NCI-H510A (cell line): ENCODE data around the gene HPX.
"Not testable (repeated sequence)": the region's sequence is repeated elsewhere in the genome, so short reads cannot be mapped to it uniquely, and the experiment has no call there.

Experiments used
- DNase-seq: peaks from one replicate; lab custom pipeline; 2025; lab: John Stamatoyannopoulos, UW

HPX gene

DNA sequence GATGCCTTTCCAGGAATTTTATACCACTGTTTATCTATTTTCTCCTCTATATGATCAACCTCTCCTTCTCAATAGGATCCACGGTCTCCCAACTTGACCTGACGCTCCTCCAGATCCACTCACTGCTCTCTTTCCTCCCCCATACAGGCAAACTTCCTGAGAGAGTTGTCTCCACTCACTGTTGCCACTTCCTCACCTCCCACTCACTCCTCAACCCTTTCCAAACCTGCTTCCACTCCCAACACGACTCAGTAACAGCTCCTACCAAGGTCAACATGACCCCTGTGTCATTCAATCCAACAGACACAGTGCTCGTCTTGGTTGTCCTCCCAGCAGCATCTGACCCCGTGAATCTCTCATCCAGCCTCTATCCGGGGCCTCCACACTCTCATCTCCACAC, 25.0 kb downstream of the HPX start:
- DNase-seq: no peak

DNA sequence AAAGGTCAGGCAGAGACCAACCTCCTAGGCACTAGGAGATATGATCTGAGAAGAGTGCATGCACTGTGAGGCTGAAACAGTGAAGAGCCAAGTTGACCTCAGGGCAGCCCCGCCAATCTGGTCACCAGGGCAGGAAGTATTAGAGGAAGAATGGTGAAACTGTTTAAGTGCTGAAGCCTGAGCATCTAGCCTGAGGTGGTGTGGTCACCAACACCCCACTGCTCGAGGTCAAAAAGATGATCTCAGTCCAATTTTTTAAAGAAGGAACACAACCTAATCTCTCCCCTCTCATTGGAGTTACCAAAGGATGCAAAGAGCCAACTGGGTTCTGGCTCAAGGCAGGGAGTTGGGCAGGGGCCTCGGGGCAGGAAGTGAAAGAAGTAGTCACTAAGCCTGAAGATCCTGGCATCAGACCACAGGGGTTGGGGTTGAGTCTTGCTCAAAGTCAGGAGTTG, 25.9 kb downstream of the HPX start:
- no peak for DNase-seq

DNA sequence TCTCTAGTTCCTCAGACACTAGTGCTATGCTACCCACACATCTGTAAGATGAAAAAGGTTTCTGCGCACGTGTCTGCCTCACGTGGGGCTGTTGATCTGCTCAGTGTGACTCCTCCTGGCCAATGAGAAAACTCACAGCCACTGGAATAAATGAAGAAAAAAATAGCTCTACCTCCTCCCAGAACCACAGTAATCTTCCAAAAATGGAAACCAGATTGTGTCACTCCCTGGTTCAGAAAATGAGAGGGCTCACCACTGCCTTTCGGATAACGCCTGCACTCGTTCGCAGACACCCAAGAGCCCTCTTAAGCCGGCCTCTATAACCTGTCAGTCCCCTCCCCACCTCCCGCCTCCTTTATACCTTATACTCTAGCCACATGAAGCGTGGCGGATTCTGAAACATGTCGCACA, 27.0 kb downstream of the HPX start:
- DNase-seq: no peak

DNA sequence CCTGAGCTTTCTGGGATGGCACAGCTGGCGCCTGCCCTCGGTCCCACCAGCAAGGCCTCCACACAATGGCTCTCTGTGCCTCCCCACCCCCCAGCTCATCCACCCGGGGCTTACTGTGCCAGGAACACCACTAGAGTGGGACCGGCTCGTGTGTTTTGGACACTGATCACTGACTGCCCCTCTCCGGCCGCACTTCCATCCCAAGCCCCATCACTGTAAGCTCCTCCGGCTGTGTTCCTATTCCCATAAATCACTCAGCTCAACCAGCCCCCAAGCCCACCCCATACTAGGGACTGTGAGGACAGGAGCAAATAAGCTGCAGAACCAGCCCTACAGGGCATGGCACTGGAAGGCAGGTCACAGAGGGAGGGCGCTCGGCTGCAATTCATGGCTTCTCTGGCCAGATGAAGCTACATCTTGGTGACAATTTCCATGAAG, 29.2 kb downstream of the HPX start:
- no peak for DNase-seq

DNA sequence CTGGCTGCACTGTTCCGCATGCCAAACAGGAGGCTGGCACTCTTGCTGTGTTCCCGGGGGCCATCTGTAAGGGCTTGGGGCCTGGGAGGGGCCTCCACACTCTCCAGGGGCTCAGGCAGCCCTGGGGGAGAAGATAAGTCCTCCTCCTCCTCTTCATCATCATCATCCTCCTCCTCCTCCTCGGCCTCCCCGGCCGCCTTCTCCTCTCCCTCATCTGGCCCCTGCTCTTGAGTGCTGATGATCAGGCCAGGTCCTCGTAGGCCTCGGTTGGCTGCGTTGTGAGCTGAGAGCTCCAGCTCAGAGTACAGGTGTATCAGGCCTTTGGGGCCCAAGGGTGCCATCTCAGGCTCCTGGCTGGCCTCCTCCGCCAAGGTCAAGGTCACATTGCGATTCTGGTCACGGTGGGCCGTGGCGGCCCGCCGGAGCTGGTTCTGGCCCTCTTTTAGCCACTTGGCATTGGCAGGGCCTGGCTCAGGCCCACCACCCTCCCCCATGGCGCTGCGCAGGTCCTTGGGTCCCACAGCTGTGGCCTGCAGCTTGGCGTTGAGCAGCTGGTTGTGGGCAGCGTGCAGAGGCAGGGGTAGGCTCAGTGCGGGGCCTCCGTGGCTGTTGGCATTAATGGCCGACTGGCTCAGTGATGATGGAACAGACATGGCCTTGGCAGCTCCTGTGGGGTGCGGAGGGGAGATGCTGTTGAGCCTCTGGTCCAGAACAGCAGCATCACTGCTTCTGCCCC, 29.9 kb downstream of the HPX start:
- no peak for DNase-seq

DNA sequence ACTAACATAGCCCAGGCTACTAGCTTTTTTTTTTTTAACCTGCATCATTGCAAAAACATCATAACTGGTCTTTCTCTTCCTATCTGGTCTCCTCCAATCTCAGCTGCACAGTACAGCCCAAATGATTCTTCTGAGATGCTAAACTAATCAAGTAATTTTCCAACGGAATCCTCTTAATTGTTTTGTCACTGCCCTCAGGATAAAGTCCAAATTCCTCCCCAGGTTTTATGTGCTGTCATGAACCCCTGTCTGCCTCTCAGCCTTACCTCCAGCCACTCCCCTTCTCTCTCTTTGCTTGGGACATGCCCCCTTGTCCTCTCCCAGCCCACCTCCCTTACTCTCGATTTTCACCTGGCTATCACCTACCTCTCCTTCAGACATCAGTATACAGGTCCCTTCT, 34.4 kb downstream of the HPX start:
- DNase-seq: no peak

DNA sequence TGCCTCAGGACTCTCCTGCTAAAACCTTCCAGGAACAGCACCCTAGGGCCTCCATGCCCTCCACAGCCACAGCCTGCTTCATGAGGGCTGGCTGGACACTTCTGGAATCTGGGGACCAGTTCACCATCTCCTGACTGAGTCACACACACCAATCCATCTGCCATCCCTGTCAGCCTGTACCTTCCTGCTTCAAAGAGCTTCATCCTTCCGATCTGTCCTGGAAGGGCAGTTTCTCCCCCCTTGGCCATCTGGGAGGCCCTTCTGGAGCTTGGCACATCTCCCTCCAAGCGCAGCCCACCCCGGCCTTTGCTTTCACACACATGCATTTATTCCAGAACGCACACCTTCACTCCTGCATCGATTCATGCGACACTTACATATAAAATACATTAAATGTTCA, 34.9 kb downstream of the HPX start:
- DNase-seq: no peak

DNA sequence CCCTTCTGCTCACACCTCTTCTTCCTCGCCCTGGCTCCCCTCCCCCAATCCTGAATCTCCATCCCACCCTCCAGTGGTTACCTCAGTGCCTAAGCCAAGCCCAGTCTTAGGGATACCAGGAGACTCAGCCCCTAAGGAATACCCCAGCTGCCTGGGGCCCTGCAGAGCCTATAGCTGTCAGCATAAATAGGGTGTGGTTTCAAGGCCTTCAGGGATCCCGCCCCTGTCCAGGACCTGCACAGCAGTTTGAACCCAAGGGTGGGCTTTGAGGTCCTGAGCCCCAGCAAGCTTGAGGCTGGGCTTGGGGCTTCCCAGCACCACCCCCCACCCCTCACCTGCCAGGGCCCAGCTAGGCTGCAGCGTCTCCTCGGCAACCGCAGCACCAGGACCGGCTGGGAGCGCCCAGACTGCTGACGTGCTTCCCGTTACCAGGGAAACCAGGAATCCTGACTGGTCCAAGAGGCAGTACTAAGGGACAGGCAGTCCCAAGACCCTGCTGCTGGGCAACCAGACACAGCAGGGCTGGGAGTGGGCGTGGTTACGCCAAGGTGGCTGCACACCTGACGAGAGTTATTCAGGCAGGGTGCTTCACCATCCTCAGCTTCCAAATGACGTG, 35.6 kb downstream of the HPX start:
- DNase-seq: no peak

DNA sequence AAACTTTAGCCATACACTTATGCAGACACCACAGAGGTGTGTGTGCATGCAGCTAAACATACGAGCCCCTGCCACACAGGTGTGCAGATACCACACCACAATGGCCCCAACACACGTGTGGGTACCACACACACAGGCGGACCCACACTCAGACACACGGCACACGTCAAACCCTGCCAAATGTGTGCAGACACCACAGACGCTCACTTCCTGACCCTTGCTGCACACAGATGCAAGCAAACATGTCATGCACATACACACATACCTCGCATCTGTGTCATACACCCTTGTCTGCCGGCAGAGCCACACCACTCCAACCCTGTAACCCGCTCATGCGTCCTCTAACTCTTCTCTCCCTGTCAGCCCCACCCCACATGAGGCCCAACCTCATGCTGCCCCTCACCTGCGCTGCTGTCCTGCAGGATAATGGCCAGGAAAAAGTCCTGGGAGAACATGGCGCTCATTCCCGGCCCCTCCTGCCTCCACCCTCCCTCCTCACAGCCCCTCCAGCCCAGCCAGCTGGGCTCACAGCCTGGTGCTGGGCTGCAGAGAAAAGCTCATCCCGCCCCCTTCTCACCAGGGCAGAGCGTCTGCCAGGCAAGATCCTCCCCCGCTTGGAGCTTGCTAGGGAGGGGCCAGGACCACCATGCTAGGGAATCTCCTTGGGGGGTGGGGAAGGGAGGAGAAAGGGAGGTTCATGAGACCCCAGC, 36.3 kb downstream of the HPX start:
- no peak for DNase-seq

DNA sequence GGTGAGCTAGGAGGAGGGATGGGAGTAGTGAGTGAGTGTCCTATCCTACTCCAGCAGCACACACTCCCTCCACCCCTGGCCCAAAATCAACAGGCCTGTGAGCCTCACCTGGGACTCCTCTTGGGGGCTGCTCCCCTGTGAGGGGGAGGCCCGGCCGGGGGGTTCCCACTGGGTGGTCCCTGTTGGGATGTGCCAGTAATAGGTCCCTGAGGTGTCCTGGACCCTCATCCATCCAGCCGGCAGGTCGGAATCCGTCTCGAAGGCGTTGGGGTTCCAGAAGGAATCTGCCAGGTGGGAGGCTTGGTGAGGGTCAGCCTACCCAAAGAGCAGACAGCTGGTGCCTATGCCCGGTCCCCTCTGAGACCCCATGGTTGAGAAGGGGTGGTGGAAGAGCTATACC, 37.2 kb downstream of the HPX start:
- DNase-seq: no peak

DNA sequence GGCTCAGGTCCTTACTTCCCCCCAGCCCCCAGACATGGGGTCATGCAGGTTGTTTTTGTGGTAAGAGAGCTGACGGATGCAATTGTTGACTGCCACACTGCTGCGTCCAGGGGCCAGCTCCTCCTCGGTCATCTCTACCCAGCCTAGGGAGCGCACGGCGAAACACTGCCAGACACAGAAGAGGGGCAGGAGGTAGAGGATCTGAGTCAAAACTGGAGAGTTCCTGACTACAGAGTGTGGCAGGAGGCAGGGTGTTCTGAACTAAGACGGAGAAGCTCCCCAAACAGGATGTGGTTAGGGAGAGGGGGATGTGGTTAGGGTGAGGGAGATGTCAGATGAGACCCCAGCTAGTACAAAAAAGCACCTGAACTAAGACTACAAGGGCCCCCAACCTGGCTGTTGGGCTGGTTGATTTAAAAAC, 38.2 kb downstream of the HPX start:
- no peak for DNase-seq

DNA sequence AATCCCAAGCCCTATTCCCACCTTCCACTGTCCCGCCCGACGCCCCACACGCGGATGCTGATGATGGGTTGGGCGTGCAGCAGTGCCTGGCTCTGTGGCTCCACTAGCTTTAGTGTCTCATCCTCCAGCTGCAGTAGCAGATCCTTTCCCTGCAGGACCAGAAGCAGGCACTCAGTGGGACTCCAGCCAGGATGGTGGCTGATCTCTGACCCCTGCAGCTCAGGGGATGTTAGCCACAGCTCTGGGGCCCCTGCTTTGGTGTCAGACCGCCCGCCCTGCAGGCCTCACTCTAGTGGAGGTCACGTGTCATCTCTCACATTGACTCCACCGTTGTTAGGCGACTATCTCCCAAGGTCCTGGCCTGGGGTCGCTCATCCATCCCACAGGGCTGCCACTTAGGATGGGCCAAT, 38.7 kb downstream of the HPX start:
- DNase-seq: no peak

DNA sequence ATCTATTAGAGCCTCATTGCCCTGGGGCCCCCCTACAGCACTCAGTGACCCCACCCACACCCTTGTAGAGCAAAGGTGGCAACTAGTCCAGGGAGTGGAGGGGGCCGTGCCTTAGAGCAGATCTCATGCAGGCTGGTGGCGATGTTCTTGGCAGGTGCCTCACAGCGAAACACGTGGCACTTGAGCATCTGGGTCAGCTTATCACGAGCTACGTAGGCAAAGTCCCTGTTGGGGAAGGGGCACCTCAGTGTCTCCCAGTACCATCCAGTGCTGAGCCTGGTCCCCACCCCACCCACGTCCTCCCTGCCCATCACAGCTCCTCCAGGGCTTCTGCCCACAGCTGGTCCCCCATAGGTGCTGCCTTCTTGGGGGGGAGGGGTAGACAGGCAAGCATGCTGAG, 39.3 kb downstream of the HPX start:
- DNase-seq: no peak

DNA sequence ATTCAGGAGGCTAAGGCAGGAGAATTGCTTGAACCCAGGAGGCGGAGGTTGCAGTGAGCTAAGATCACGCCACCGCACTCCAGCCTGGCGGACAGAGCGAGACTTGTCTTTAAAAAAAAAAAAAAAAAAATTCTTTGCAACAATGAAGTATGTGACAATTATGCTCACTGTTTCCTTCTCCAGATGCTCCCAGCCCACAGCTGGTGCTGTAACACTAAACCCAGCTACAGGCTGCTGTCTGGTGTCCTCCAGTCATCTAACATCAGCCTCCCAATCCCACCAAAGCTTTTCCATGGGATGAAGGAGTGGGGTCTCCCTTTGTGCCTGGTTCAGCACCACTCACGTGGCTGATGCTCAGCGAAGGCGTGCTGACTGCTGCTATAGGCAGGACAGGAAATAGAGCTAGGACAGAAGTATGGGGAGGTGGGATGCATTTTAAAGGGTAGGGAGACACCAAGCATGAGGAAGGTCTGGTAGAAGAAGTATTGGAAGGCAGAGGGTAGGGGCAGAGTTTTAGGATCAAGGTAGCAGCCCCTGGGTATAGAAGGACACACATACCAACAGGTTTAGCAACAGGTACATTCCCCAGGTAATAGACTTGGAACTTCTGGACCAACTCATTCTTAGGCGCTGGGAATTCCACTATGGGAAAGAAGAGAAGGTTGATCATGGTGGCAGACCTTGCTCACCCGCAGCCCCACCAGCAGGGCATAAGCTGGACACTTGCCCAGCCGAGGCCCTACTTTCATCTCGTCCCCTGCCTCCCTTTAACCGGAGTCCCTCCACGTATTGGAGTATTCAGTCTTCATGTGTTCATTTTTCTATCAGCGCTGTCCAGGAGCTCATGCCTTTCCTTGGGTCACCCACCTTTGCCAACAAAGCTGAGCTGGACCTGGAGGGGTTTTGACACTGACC, 40.1 kb downstream of the HPX start:
- no peak for DNase-seq

DNA sequence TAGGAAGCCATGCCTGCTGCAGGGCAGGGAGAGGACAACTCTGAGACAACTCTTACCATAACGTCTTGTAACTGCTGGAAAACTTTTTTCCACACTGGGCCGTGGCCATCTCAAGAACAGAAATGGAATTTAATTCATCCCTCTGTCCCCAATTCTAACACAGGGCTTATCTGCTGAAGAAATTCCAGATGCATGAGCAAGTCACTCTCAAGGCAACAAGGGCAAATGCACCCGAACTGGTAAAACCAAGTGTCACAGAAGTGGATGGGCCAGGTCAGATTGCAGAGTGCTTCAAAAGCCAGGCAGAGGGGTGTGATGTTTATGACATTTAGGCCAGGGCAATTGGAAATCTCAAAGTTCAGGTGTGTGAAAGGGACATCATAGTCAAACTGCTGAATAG, 43.2 kb downstream of the HPX start:
- no peak for DNase-seq

DNA sequence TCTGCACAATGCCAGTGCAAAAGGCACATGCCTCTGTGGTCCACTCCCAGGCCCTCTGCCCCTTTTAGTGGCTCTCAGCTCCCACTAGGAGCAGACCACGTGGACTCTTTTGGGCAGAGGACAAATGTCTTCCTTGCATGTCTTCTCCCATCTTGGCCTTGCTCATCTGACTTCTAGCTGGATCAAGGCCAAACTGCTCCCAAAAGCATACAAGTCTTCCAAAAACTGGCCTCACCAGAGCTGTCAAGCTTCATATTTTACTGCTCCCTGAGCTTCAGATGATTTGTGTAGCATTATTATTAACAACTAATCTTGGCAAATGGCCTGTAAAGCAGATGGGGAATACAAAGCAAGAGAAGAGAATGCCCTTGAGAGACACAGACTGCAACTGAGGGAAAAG, 43.6 kb downstream of the HPX start:
- no peak for DNase-seq

DNA sequence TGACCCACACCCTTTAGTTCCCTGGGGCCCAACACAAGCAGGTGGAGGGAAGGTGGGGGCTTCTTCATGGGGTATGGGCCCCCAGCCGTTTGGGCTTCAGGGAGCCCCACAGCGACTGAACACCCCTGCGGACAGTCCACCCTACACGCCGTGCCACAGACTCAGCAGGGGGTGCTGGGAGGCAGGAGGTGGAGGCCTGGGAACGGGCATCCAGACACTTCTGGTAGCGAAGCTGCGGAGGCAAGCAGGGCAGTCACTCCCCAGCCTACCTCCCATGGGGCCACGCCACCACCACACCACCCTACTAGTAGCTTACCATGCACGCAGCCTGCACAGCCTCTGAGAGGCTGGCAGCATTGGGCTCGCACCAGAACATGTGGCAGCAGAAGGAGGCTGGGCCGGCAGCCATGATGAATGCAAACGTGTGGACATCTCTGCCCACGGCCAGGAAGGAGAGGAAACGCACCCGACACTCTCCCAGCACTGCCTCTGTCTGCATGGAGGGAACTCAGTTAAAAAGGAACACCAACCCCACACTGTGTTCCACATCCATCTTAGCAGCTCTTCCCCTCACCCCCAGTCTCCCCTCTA, 45.2 kb downstream of the HPX start:
- no peak for DNase-seq

DNA sequence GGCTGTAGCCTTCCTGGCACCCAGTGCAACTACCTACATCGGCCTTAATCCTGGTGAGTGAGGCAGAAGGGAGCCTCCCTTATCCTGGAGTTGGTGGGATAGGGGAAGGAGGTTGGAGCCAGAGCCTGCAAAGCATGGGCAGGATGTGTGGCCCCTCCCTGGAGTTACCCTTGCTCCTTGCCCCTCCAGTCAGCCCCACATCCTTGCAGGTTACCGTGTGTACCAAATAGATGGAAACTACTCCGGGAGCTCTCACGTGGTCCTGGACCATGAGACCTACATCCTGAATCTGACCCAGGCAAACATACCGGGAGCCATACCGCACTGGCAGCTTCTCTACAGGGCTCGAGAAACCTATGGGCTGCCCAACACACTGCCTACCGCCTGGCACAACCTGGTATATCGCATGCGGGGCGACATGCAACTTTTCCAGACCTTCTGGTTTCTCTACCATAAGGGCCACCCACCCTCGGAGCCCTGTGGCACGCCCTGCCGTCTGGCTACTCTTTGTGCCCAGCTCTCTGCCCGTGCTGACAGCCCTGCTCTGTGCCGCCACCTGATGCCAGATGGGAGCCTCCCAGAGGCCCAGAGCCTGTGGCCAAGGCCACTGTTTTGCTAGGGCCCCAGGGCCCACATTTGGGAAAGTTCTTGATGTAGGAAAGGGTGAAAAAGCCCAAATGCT, 46.7 kb downstream of the HPX start:
- no peak for DNase-seq

DNA sequence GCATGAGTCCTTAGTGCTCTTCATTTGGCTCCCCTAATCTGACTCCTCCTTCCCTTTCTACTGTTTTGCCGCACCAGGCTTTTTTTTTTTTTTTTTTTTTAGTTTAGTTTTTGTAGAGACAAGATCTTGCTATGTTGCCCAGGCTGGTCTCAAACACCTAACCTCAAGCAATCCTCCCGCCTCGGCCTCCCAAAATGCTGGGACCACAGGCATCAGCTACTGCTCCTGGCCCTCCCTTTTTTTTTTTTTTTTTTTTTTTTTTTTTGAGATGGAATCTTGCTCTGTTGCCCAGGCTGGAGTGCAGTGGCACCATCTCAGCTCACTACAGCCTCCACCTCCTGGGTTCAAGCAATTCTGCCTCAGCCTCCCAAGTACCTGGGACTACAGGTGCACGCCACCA, 48.5 kb downstream of the HPX start:
- DNase-seq: not testable (repeated sequence)

DNA sequence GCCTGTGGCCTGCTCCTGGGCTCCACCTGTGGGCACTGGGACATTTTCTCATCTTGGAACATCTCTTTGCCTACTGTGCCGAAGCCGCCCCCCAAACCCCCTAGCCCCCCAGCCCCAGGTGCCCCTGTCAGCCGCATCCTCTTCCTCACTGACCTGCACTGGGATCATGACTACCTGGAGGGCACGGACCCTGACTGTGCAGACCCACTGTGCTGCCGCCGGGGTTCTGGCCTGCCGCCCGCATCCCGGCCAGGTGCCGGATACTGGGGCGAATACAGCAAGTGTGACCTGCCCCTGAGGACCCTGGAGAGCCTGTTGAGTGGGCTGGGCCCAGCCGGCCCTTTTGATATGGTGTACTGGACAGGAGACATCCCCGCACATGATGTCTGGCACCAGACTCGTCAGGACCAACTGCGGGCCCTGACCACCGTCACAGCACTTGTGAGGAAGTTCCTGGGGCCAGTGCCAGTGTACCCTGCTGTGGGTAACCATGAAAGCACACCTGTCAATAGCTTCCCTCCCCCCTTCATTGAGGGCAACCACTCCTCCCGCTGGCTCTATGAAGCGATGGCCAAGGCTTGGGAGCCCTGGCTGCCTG, 49.2 kb downstream of the HPX start:
- DNase-seq: no peak
